ENCODE measurements around the gene RARRES2. TPM values are rescaled to one million over a fixed set of nuclear protein-coding genes. Genes with fewer than 3 reads are reported as not detected.
A peak's percentile ranks its signal among the peaks of the same experiment; 100 is the strongest.

Gene RARRES2
- total RNA-seq, 1 experiment from 2014 or later = not detected

- no peak for DNase-seq (ENCODE audit: low read depth)
These were observed 20.6 kb upstream of the RARRES2 start for GRCh38 chr7:150361807-150362621.

GRCh38 chr7:150361402-150361801, 20.0 kb upstream of the RARRES2 start:
- no peak for DNase-seq (ENCODE audit: low read depth)

- no peak for DNase-seq (ENCODE audit: low read depth)
These were observed 19.1 kb upstream of the RARRES2 start for GRCh38 chr7:150360363-150361058.

GRCh38 chr7:150359622-150360362, 18.4 kb upstream of the RARRES2 start:
- no peak for DNase-seq (ENCODE audit: low read depth)

- DNase-seq (ENCODE audit: low read depth) = no peak
These were observed 17.7 kb upstream of the RARRES2 start for GRCh38 chr7:150358988-150359621.

- DNase-seq (ENCODE audit: low read depth) = no peak
These were observed 17.0 kb upstream of the RARRES2 start for GRCh38 chr7:150358433-150358832.

GRCh38 chr7:150357771-150358427, 16.5 kb upstream of the RARRES2 start:
- peak; percentile 59 for DNase-seq (ENCODE audit: low read depth)

GRCh38 chr7:150357270-150357669, 15.8 kb upstream of the RARRES2 start:
- no peak for DNase-seq (ENCODE audit: low read depth)

- no peak for DNase-seq (ENCODE audit: low read depth)
These were observed 15.0 kb upstream of the RARRES2 start for GRCh38 chr7:150356265-150356897.

GRCh38 chr7:150355666-150356059, 14.2 kb upstream of the RARRES2 start:
- DNase-seq (ENCODE audit: low read depth) = no peak

GRCh38 chr7:150351587-150352194, 10.3 kb upstream of the RARRES2 start:
- no peak for DNase-seq (ENCODE audit: low read depth)

- no peak for DNase-seq (ENCODE audit: low read depth)
These were observed 5.5 kb upstream of the RARRES2 start for GRCh38 chr7:150346922-150347321.

- no peak for DNase-seq (ENCODE audit: low read depth)
These were observed 3.6 kb upstream of the RARRES2 start for GRCh38 chr7:150345012-150345411.

GRCh38 chr7:150344299-150344698, 2.9 kb upstream of the RARRES2 start:
- DNase-seq (ENCODE audit: low read depth) = no peak

- no peak for DNase-seq (ENCODE audit: low read depth)
These were observed 1.8 kb upstream of the RARRES2 start for GRCh38 chr7:150343225-150343624.

GRCh38 chr7:150342121-150342408, 636 bp upstream of the RARRES2 start:
- no peak for DNase-seq (ENCODE audit: low read depth)

GRCh38 chr7:150340875-150341262, 560 bp downstream of the RARRES2 start:
- no peak for DNase-seq (ENCODE audit: low read depth)

- DNase-seq (ENCODE audit: low read depth) = no peak
These were observed 1.2 kb downstream of the RARRES2 start for GRCh38 chr7:150340024-150340749.

GRCh38 chr7:150339409-150339809, 2.0 kb downstream of the RARRES2 start:
- no peak for DNase-seq (ENCODE audit: low read depth)

Data from HT1080 (cell line).